H1 (cell line): ENCODE measurements around the gene TAF10. TPM values are rescaled to one million over a fixed set of nuclear protein-coding genes. Genes with fewer than 3 reads are reported as not detected.

Experiments
- CTCF ChIA-PET: fragments of 300-600 bp; sonication (Branson Sonifier 250); formaldehyde crosslinking; loops from one replicate; lab custom pipeline; 2021; ENCODE audit not compliant: partially characterized antibody; lab: Charles Lee
- POLR2A ChIA-PET: fragments of 300-600 bp; sonication (Branson Sonifier 250); formaldehyde crosslinking; loops from one replicate; lab custom pipeline; 2021; ENCODE audit warnings: inconsistent platforms; ENCODE audit not compliant: partially characterized antibody; lab: Charles Lee
- DNase-seq, 2 experiments: peaks; one replicate each; pipeline versions ENCODE4 v3.0.0 to v3.0.0-alpha.2; 2010 to 2022; ENCODE audit warnings: low spot score in 2 of 2, low read depth in 1 of 2, mixed read lengths in 1 of 2
- FAIRE-seq: peaks from 2 replicates; lab custom pipeline; 2011; peaks lifted over from hg19 to GRCh38; lab: Jason Lieb, UNC
- H2AFZ ChIP-seq: 2 replicates; pipeline ENCODE4 v1.8.1; 2012; ENCODE audit warnings: low read length, inconsistent platforms
- H2AK5ac ChIP-seq: 2 replicates; pipeline ENCODE4 v1.6.1; 2013; ENCODE audit warnings: low read depth, low read length
- H2BK120ac ChIP-seq: replicated peaks from 2 replicates; pipeline ENCODE3; 2013; ENCODE audit warnings: low read depth, low read length, inconsistent platforms
- H2BK12ac ChIP-seq: 2 replicates; pipeline ENCODE4 v1.6.1; 2013; ENCODE audit warnings: low read depth, low read length
- H2BK15ac ChIP-seq: 2 replicates; pipeline ENCODE4 v1.6.1; 2013; ENCODE audit warnings: low read length
- H2BK20ac ChIP-seq: 2 replicates; pipeline ENCODE4 v1.6.1; 2013; ENCODE audit warnings: low read length
- H2BK5ac ChIP-seq: 2 replicates; pipeline ENCODE4 v1.6.1; 2013; ENCODE audit warnings: low read depth, low read length
- H3K14ac ChIP-seq: 2 replicates; pipeline ENCODE4 v1.6.1; 2013; ENCODE audit warnings: inconsistent platforms; ENCODE audit not compliant: insufficient read length
- H3K18ac ChIP-seq: 2 replicates; pipeline ENCODE4 v1.6.1; 2013; ENCODE audit warnings: low read length; ENCODE audit errors: extremely low read depth
- H3K23ac ChIP-seq: 2 replicates; pipeline ENCODE4 v1.6.1; 2013; ENCODE audit warnings: inconsistent platforms; ENCODE audit not compliant: insufficient read length
- H3K23me2 ChIP-seq: 2 replicates; pipeline ENCODE4 v1.6.1; 2013; ENCODE audit warnings: low read depth, low read length
- H3K27ac ChIP-seq: 2 replicates; pipeline ENCODE4 v1.6.1; 2011; ENCODE audit warnings: low read depth, low read length, inconsistent platforms
- H3K27me3 ChIP-seq, 4 experiments: replicated peaks in 1 of 4; 1 replicate in 1 of 4; 2 replicates in 3 of 4; pipeline versions ENCODE4 v1.6.1 to v1.8.1; 2011 to 2013; ENCODE audit warnings: low read length in 3 of 4, mild to moderate bottlenecking in 3 of 4, inconsistent platforms in 2 of 4, mixed read lengths in 2 of 4, moderate library complexity in 1 of 4; ENCODE audit not compliant: control insufficient read depth in 3 of 4, insufficient read depth in 3 of 4; ENCODE audit errors: extremely low read depth in 1 of 4
- H3K36me3 ChIP-seq, 4 experiments: 2 replicates each; pipeline versions ENCODE4 v1.6.1 to v1.8.1; 2011 to 2013; ENCODE audit warnings: mild to moderate bottlenecking in 4 of 4, low read length in 3 of 4, moderate library complexity in 2 of 4, control low read depth in 1 of 4, inconsistent platforms in 1 of 4; ENCODE audit not compliant: insufficient read depth in 4 of 4, control insufficient read depth in 2 of 4
- H3K4ac ChIP-seq: replicated peaks from 2 replicates; pipeline ENCODE3; 2013; ENCODE audit warnings: low read length, low read depth, mixed read lengths, inconsistent platforms; ENCODE audit not compliant: insufficient read length
- H3K4me1 ChIP-seq, 4 experiments: replicated peaks in 1 of 4; 1 replicate in 1 of 4; 2 replicates in 3 of 4; pipeline versions ENCODE4 v1.6.1 to v1.8.1; 2011 to 2013; ENCODE audit warnings: low read length in 3 of 4, inconsistent platforms in 2 of 4, mixed read lengths in 1 of 4; ENCODE audit not compliant: insufficient read depth in 4 of 4, control insufficient read depth in 3 of 4
- H3K4me2 ChIP-seq, 2 experiments: 2 replicates each; pipeline versions ENCODE4 v1.6.1 to v1.8.1; 2011 to 2013; ENCODE audit warnings: low read depth in 2 of 2, low read length in 2 of 2, control low read depth in 1 of 2, inconsistent platforms in 1 of 2, mild to moderate bottlenecking in 1 of 2; ENCODE audit not compliant: insufficient read depth in 1 of 2
- H3K4me3 ChIP-seq, 4 experiments: fragments of 200-600, 300-600 bp in 1 of 4; sonication (generic), shearing (Covaris generic), sonication (Bioruptor Twin) in 1 of 4; 2 replicates each; pipeline versions ENCODE4 v1.5.1 to v1.8.1; 2011 to 2016; ENCODE audit warnings: low read length in 4 of 4, low read depth in 3 of 4, control low read depth in 2 of 4, inconsistent platforms in 2 of 4, mild to moderate bottlenecking in 2 of 4, mixed read lengths in 1 of 4, moderate library complexity in 1 of 4; ENCODE audit not compliant: insufficient read depth in 2 of 4; ENCODE audit errors: extremely low read depth in 1 of 4
- H3K56ac ChIP-seq: replicated peaks from 2 replicates; pipeline ENCODE3; 2013; ENCODE audit warnings: low read depth, mild to moderate bottlenecking, mixed read lengths, low read length, inconsistent platforms; ENCODE audit not compliant: insufficient read length
- H3K79me1 ChIP-seq: 2 replicates; pipeline ENCODE4 v1.6.1; 2013; ENCODE audit warnings: low read depth, low read length, control low read depth
- H3K79me2 ChIP-seq, 2 experiments: 2 replicates each; pipeline versions ENCODE4 v1.6.1 to v1.8.1; 2012 to 2013; ENCODE audit warnings: low read length in 2 of 2, mild to moderate bottlenecking in 2 of 2, inconsistent platforms in 1 of 2; ENCODE audit not compliant: insufficient read depth in 2 of 2, control insufficient read depth in 1 of 2
- H3K9ac ChIP-seq, 4 experiments: replicated peaks in 1 of 4; 1 replicate in 1 of 4; 2 replicates in 3 of 4; pipeline versions ENCODE4 v1.6.1 to v1.8.1; 2011 to 2013; ENCODE audit warnings: low read depth in 3 of 4, low read length in 3 of 4, control low read depth in 2 of 4, mild to moderate bottlenecking in 2 of 4, moderate library complexity in 2 of 4, inconsistent platforms in 1 of 4; ENCODE audit errors: extremely low read depth in 1 of 4
- H3K9me3 ChIP-seq, 2 experiments: 2 replicates each; pipeline versions ENCODE4 v1.6.1 to v1.8.1; 2012 to 2013; ENCODE audit warnings: mild to moderate bottlenecking in 2 of 2, moderate library complexity in 2 of 2, control low read depth in 1 of 2, inconsistent platforms in 1 of 2, low read depth in 1 of 2, low read length in 1 of 2, mixed read lengths in 1 of 2; ENCODE audit not compliant: insufficient read depth in 2 of 2
- H4K20me1 ChIP-seq, 2 experiments: replicated peaks in 1 of 2; 2 replicates each; pipeline versions ENCODE3 to v1.8.1; 2011 to 2013; ENCODE audit warnings: inconsistent platforms in 2 of 2, low read length in 2 of 2, mild to moderate bottlenecking in 1 of 2; ENCODE audit not compliant: insufficient read depth in 2 of 2, control insufficient read depth in 1 of 2
- H4K5ac ChIP-seq: 2 replicates; pipeline ENCODE4 v1.6.1; 2013; ENCODE audit warnings: low read length, low read depth, mixed read lengths, inconsistent platforms; ENCODE audit not compliant: insufficient read length
- H4K8ac ChIP-seq: 2 replicates; pipeline ENCODE4 v1.8.0; 2013; ENCODE audit warnings: mild to moderate bottlenecking, moderate library complexity, low read length, inconsistent platforms; ENCODE audit not compliant: insufficient read depth; ENCODE audit errors: extremely low read depth
- H4K91ac ChIP-seq: replicated peaks from 2 replicates; pipeline ENCODE3; 2013; ENCODE audit warnings: low read length, mixed read lengths, inconsistent platforms; ENCODE audit not compliant: insufficient read length
- EGR1 ChIP-seq: IDR thresholded peaks from 2 replicates; pipeline ENCODE4 v1.6.1; 2011; ENCODE audit warnings: low read depth, low read length, borderline replicate concordance
- RFX5 ChIP-seq: IDR thresholded peaks from 2 replicates; pipeline ENCODE4 v1.6.1; 2011; ENCODE audit warnings: low read depth, low read length, improper control_type of control experiment, borderline replicate concordance
- TAF1 ChIP-seq: IDR thresholded peaks from 2 replicates; pipeline ENCODE4 v1.6.1; 2011; ENCODE audit warnings: mild to moderate bottlenecking, low read depth, low read length
- polyA plus RNA-seq, 7 experiments: library from polyadenylated mRNA; depleted of rRNA in 3 of 7; stranded (reverse) in 5 of 7; unstranded in 2 of 7; fragments of >200 nt in 5 of 7; fragments of 200-250 nt in 2 of 7; gene quantifications; 1 replicate in 5 of 7; 2 replicates in 1 of 7; 4 replicates in 1 of 7; pipeline versions ENCODE4 v1.2.1 to v1.2.3, GENCODE V29; 2011 to 2013; ENCODE audit warnings: missing spikeins in 2 of 7, mixed read lengths in 2 of 7
- total RNA-seq: library from RNA; stranded (reverse); fragmentation: NEBNext Ultra II Directional; extraction: Animal tissue kit (Norgen Biotek cat#: 25700); gene quantifications from 2 replicates; pipeline ENCODE4 v1.2.1, GENCODE V29; 2021

Gene TAF10
- total and polyA plus RNA-seq, 2 of the 8 experiments (the other 6 are each of a cell fraction or from before 2014, with no cell fraction given) = 128 to 213 TPM

- Histone ChIP-seq H3K4me2 (peak overlapping the region; percentile 53 to 54; a peak in 2 of 4 replicates), H3K9ac (peak overlapping the region in 2 of 4 experiments; percentile 3 to 40; a peak in 2 of 7 replicates)
Measured at GRCh38 chr11:6607190-6607795, 4.7 kb downstream of the TAF10 start.

More at GRCh38 chr11:6607190-6607795, 4.7 kb downstream of the TAF10 start:
- Histone ChIP-seq H4K20me1 (no peaks in the 10 kb centered on the region), H2AK5ac (no peak overlapping the region), H3K27ac (peak overlapping the region; percentile 76; the same call in 1 of the 2 replicates), H3K23ac (no peak overlapping the region), H3K4me1 (peaks cover 8 to 29% (median 12%) of the 10 kb centered on the region in 4 experiments), H3K79me2 (peaks cover 0 to 50% of the 10 kb centered on the region in 2 experiments; a peak in 3 of 4 replicates), H2BK120ac (no peak overlapping the region), H3K14ac (no peak overlapping the region), H3K18ac (no peak overlapping the region), H2BK15ac (no peak overlapping the region; the same call in 1 of the 2 replicates), H3K4ac (no peak overlapping the region), H3K4me3 (peak overlapping the region in 1 of 4 experiments; percentile 27; a peak in 1 of 8 replicates), H2AFZ (no peak overlapping the region), H2BK20ac (peak overlapping the region; percentile 51; the same call in 1 of the 2 replicates), H3K27me3 (no peaks in the 10 kb centered on the region), H3K36me3 (peaks cover 17 to 36% (median 31%) of the 10 kb centered on the region in 4 experiments), H4K5ac (no peak overlapping the region), H3K79me1 (peaks cover 10% of the 10 kb centered on the region; the same call in 1 of the 2 replicates), H4K8ac (no peak overlapping the region), H3K23me2 (peaks cover 21% of the 10 kb centered on the region), H2BK12ac (no peak overlapping the region), H3K56ac (no peak overlapping the region), H4K91ac (peak overlapping the region; percentile 29), H2BK5ac (no peak overlapping the region), H3K9me3 (no peaks in the 10 kb centered on the region)
- TF ChIP-seq EGR1 (no peak), TAF1 (0 out of 2 replicates have a peak, but pooled peaks have one; percentile 0), RFX5 (no peak)
- DNase-seq = peak in 1 of 2 experiments; percentile 14
- ChIA-PET POLR2A (interaction anchor here (0.7 to 4.8 kb wide), 17 partner anchors 9 to 135 kb away, joined by 3 to 31 read pairs (median 4); partner anchors contain the start of genes ARFIP2, TIMM10B, TPP1 and TRIM3), CTCF (interaction anchor here (0.8 to 2.2 kb wide), 6 partner anchors 10 to 98 kb away, joined by 3 to 10 read pairs (median 4); partner anchors contain the start of genes MRPL17 and TPP1)
- FAIRE-seq = no peak
